ENCODE data around the gene FXYD1. TPM values are rescaled to one million over a fixed set of nuclear protein-coding genes. Genes with fewer than 3 reads are reported as not detected.

Gene FXYD1
- total RNA-seq, 1 experiment from 2014 or later, result not detected

DNA sequence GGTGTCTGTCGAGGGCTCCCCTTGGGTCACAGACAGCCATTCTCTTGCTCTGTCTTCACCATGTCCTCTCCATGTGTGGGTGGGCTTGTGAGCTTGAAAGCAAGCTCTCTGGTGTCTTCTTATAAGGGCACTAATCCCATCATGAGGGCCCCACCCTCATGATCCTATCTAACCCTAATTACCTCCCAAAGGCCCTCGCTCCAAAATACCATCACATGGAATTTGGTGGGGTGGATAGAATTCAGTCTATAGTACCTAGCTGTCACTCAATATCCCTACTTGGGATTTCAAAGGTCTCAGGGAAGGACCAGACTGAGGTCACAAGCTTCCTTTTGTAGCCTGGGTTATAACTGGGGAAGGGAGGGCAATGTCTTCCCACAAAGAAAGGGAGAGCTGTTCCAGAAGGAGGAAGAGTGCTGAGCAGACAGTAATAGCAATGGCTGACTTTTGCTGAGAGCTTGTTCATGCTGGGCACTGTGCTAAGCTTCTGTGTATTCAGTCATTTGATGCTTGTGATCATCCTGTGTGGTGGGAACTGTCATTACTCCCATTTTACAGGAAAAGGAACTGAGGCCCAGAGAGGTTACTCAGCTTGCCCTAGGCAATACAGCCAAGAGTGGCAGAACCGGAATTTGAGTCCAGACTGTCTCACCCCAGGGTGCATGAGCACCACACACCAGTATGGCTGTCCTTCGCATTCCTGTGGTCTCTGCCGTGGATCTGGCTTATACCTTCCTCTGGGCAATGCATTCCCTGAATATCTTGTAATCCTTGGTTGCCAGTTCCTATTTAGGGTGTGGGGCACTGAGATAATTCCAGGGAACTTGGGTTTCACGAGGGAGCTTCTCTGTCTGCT lies 24.1 kb downstream of the FXYD1 start:
- POLR2A ChIA-PET (ENCODE audit: low non-redundant PET), result no interaction called here
- H3K27me3 ChIP-seq (replicated peaks; ENCODE audit: insufficient read depth, low read depth, low read length, poor library complexity), result no peaks in the 10 kb centered on the region
- H3K27ac ChIP-seq (ENCODE audit: low read depth, low read length, poor library complexity, severe bottlenecking), result no peak overlapping the region
- H3K4me1 ChIP-seq (ENCODE audit: insufficient read depth, low read length, poor library complexity, severe bottlenecking), result no peaks in the 10 kb centered on the region
- no peak for DNase-seq (ENCODE audit: low spot score)
- no peak for TF ChIP-seq EZH2 (IDR thresholded peaks at IDR 0.05; ENCODE audit: borderline replicate concordance, low read depth, low read length, poor library complexity, severe bottlenecking)
- TF ChIP-seq, protein P1, sequence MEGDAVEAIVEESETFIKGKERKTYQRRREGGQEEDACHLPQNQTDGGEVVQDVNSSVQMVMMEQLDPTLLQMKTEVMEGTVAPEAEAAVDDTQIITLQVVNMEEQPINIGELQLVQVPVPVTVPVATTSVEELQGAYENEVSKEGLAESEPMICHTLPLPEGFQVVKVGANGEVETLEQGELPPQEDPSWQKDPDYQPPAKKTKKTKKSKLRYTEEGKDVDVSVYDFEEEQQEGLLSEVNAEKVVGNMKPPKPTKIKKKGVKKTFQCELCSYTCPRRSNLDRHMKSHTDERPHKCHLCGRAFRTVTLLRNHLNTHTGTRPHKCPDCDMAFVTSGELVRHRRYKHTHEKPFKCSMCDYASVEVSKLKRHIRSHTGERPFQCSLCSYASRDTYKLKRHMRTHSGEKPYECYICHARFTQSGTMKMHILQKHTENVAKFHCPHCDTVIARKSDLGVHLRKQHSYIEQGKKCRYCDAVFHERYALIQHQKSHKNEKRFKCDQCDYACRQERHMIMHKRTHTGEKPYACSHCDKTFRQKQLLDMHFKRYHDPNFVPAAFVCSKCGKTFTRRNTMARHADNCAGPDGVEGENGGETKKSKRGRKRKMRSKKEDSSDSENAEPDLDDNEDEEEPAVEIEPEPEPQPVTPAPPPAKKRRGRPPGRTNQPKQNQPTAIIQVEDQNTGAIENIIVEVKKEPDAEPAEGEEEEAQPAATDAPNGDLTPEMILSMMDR (conservative IDR thresholded peaks at IDR 0.05; ENCODE audit: low read depth, low read length), result no peak
- H3K36me3 ChIP-seq (ENCODE audit: insufficient read depth, low read length, poor library complexity, severe bottlenecking), result no peaks in the 10 kb centered on the region
- CTCF ChIA-PET, result no interaction called here
- no peak overlapping the region for H3K4me3 ChIP-seq (ENCODE audit: low read depth, low read length, poor library complexity, severe bottlenecking)
- H3K9me3 ChIP-seq (ENCODE audit: low read depth, low read length, poor library complexity, severe bottlenecking), result peaks cover 5% of the 10 kb centered on the region
- no TSS peak for BruUV-seq (replicated peaks)
- intact Hi-C loops (cut with micrococcal nuclease; ENCODE audit: unreplicated experiment), result no loop called here

DNA sequence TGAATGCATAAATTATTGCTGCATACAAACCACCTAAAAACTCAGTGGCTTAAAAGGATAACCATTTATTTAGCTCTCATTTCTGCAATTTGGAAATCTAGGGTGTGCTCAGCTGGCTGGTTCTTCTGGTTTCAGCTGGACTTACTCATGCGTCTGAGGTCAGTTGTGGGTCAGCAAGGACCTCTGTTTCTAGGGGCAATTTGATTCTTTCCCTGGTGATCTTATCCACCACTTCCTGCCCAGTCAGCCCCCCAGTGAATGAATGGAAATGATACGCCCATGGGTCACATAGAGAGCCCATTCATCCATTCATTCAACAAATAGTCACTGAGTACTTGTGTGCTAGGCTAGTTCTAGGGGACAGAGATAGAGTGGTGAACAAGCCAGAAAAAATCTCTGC lies 25.8 kb downstream of the FXYD1 start:
- H3K9me3 ChIP-seq (ENCODE audit: low read depth, low read length, poor library complexity, severe bottlenecking), result peaks cover 5% of the 10 kb centered on the region
- intact Hi-C loops (cut with micrococcal nuclease; ENCODE audit: unreplicated experiment), result no loop called here
- no peaks in the 10 kb centered on the region for H3K4me1 ChIP-seq (ENCODE audit: insufficient read depth, low read length, poor library complexity, severe bottlenecking)
- ChIA-PET CTCF (no interaction called here), POLR2A (ENCODE audit: low non-redundant PET) (no interaction called here)
- no TSS peak for BruUV-seq (replicated peaks)
- DNase-seq (ENCODE audit: low spot score), result no peak
- no peak for TF ChIP-seq EZH2 (IDR thresholded peaks at IDR 0.05; ENCODE audit: borderline replicate concordance, low read depth, low read length, poor library complexity, severe bottlenecking)
- TF ChIP-seq, protein P1 (conservative IDR thresholded peaks at IDR 0.05; ENCODE audit: low read depth, low read length), result no peak
- no peaks in the 10 kb centered on the region for H3K27me3 ChIP-seq (replicated peaks; ENCODE audit: insufficient read depth, low read depth, low read length, poor library complexity)
- H3K27ac ChIP-seq (ENCODE audit: low read depth, low read length, poor library complexity, severe bottlenecking), result no peak overlapping the region
- no peaks in the 10 kb centered on the region for H3K36me3 ChIP-seq (ENCODE audit: insufficient read depth, low read length, poor library complexity, severe bottlenecking)
- no peak overlapping the region for H3K4me3 ChIP-seq (ENCODE audit: low read depth, low read length, poor library complexity, severe bottlenecking)

DNA sequence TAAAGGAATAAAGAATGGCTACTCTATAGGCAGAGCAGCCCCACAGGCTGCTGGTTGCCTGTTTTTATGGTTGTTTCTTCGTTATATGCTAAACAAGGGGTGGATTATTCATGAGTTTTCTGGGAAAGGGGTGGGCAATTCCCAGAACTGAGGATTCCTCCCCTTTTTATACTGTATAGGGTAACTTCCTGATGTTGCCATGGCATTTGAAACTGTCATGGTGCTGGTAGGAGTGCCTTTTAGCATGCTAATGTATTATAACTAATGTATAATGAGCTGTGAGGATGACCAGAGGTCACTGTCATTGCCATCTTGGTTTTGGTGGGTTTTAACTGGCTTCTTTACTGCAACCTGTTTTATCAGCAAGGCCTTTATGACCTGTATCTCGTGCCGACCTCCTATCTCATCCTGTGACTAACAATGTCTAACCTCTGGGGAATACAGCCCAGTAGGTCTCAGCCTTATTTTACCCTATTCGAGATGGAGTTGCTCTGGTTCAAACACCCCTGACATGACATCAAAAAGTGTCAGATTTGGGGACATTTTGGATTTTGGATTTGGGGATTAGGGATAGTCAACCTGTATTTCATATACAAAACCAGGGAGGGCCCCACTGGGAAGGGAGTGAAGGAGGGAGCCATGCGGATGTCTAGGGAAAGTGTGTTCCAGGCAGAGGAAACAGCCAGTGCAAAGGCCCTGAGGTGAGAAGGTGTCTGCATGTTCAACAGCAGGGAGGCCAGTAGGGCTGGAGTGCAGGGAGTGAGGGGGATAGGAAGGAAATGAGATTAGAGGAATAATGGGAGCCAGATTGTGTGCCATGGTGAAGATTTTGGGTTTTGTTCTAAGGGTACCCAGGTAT lies 26.8 kb downstream of the FXYD1 start:
- no peaks in the 10 kb centered on the region for H3K36me3 ChIP-seq (ENCODE audit: insufficient read depth, low read length, poor library complexity, severe bottlenecking)
- TF ChIP-seq EZH2 (IDR thresholded peaks at IDR 0.05; ENCODE audit: borderline replicate concordance, low read depth, low read length, poor library complexity, severe bottlenecking), result no peak
- TF ChIP-seq, protein P1 (conservative IDR thresholded peaks at IDR 0.05; ENCODE audit: low read depth, low read length), result no peak

More for the DNA sequence above, 26.8 kb downstream of the FXYD1 start:
- intact Hi-C loops (cut with micrococcal nuclease; ENCODE audit: unreplicated experiment), result no loop called here
- POLR2A ChIA-PET (ENCODE audit: low non-redundant PET), result no interaction called here
- Histone ChIP-seq H3K27ac (ENCODE audit: low read depth, low read length, poor library complexity, severe bottlenecking) (no peak overlapping the region), H3K4me1 (ENCODE audit: insufficient read depth, low read length, poor library complexity, severe bottlenecking) (no peaks in the 10 kb centered on the region), H3K9me3 (ENCODE audit: low read depth, low read length, poor library complexity, severe bottlenecking) (peaks cover 5% of the 10 kb centered on the region), H3K27me3 (replicated peaks; ENCODE audit: insufficient read depth, low read depth, low read length, poor library complexity) (no peaks in the 10 kb centered on the region), H3K4me3 (ENCODE audit: low read depth, low read length, poor library complexity, severe bottlenecking) (no peak overlapping the region)
- no TSS peak for BruUV-seq (replicated peaks)
- DNase-seq (ENCODE audit: low spot score), result no peak
- CTCF ChIA-PET, result no interaction called here

All from A673 (cell line).